ENCODE data around the gene HOXB3.

The HOXB3 gene

DNA sequence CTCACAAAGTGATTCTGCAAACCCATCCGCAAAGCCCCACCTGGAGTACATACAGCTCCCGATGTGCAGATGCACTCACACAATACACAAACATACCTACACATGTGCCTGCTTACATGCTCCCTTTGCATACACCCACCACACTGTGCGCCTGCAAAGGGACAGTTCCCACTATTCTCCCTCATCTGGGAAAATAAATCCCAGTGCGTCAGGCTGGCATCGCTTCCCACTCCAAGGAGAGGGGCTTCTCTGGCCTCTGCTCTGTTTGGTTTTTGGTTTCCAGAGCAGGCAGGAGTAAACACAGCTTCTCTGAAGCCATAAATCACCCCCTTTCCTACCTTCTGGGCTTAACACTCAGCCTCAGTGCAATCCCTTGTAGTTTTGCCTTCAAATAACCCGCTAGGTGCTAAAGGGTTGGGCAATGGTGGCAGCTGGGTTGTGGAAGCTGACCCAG is 26.6 kb downstream of the HOXB3 start:
- TF ChIP-seq, protein P1, sequence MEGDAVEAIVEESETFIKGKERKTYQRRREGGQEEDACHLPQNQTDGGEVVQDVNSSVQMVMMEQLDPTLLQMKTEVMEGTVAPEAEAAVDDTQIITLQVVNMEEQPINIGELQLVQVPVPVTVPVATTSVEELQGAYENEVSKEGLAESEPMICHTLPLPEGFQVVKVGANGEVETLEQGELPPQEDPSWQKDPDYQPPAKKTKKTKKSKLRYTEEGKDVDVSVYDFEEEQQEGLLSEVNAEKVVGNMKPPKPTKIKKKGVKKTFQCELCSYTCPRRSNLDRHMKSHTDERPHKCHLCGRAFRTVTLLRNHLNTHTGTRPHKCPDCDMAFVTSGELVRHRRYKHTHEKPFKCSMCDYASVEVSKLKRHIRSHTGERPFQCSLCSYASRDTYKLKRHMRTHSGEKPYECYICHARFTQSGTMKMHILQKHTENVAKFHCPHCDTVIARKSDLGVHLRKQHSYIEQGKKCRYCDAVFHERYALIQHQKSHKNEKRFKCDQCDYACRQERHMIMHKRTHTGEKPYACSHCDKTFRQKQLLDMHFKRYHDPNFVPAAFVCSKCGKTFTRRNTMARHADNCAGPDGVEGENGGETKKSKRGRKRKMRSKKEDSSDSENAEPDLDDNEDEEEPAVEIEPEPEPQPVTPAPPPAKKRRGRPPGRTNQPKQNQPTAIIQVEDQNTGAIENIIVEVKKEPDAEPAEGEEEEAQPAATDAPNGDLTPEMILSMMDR (IDR thresholded peaks at IDR 0.05; ENCODE audit: poor library complexity, severe bottlenecking): no peak
- Histone ChIP-seq H3K27me3 (ENCODE audit: insufficient read depth, poor library complexity, severe bottlenecking) (no peaks in the 10 kb centered on the region), H3K4me3 (ENCODE audit: severe bottlenecking) (no peak overlapping the region), H3K36me3 (ENCODE audit: low read depth) (peaks cover 3% of the 10 kb centered on the region; the same call in 1 of the 2 replicates), H3K9me3 (ENCODE audit: severe bottlenecking) (no peaks in the 10 kb centered on the region), H3K27ac (ENCODE audit: poor library complexity, severe bottlenecking) (no peak overlapping the region), H3K4me1 (ENCODE audit: insufficient read depth, poor library complexity, severe bottlenecking) (no peaks in the 10 kb centered on the region)
- ATAC-seq (ENCODE audit: low read depth): no peak
- DNase-seq (ENCODE audit: low spot score): no peak

DNA sequence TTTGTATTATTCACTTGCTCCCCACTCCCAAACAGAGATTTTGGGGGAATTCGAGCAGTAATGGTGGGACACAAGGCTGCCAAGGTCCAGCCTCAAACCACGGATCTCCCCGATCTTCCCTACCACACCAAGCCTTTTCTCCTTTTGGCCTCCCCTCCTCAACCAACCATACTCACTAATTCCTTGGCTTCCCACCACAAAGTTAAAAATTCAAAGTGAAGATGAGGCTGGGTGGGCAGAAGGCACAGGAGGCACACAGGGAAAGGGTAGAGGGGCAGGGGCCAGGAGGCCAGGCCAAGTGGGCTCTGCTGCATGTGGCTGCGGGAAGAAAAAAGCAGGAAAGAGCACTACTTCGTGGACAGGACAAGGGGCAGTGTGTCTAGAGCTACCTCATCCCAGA is 27.1 kb downstream of the HOXB3 start:
- Histone ChIP-seq H3K4me1 (ENCODE audit: insufficient read depth, poor library complexity, severe bottlenecking) (no peaks in the 10 kb centered on the region), H3K27ac (ENCODE audit: poor library complexity, severe bottlenecking) (no peak overlapping the region), H3K9me3 (ENCODE audit: severe bottlenecking) (no peaks in the 10 kb centered on the region), H3K4me3 (ENCODE audit: severe bottlenecking) (no peak overlapping the region), H3K27me3 (ENCODE audit: insufficient read depth, poor library complexity, severe bottlenecking) (no peaks in the 10 kb centered on the region), H3K36me3 (ENCODE audit: low read depth) (peaks cover 3% of the 10 kb centered on the region; the same call in 1 of the 2 replicates)
- TF ChIP-seq, protein P1 (IDR thresholded peaks at IDR 0.05; ENCODE audit: poor library complexity, severe bottlenecking): no peak
- DNase-seq (ENCODE audit: low spot score): no peak
- ATAC-seq (ENCODE audit: low read depth): no peak

DNA sequence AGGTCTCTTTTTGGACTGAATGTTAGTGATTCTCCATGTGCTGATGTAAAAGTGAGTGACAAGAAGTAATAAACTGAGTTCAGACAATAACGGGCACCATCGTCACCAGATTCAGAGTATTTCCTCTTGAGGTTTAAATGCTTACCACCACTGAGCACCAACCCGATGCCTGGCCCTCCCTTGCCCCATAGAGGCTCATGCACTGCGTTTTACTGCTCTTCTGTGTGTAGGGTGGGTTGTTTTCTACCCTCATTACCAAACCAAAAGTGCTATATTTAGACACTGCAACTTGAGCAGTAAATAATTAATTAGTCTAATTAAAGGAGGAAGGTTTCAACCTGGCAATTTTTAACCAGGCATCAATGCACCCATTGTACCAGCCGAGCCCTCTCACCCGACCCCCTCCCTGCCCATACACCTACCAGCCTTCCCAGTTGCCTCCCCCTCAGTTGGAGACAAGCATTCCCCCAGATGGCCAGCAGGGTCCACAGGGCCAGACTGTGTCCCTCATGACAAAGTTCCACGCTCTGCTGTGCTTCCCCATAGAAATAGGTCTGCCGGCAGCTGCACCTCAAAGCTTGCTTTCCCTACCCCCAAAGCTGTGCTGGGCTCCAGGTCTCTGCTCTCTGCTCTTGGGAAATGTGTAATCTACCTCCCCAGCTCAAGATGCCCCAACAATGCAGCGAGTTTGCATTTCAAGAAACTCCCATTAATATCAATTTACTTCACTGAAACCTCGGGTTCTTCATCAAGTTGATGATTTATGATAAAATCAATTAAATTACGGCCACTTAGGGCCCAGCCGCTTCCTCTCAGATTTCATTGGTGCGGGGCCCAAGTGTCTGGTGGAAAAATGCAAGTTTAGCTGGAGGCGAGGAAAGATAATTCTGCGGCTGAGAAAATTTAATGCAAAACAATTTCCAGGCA is 27.9 kb downstream of the HOXB3 start:
- Histone ChIP-seq H3K4me1 (ENCODE audit: insufficient read depth, poor library complexity, severe bottlenecking) (peaks cover under 1% of the 10 kb centered on the region), H3K27me3 (ENCODE audit: insufficient read depth, poor library complexity, severe bottlenecking) (no peaks in the 10 kb centered on the region), H3K4me3 (ENCODE audit: severe bottlenecking) (no peak overlapping the region), H3K36me3 (ENCODE audit: low read depth) (peaks cover 3% of the 10 kb centered on the region; the same call in 1 of the 2 replicates), H3K9me3 (ENCODE audit: severe bottlenecking) (no peaks in the 10 kb centered on the region), H3K27ac (ENCODE audit: poor library complexity, severe bottlenecking) (no peak overlapping the region)
- DNase-seq (ENCODE audit: low spot score) (no peak), ATAC-seq (ENCODE audit: low read depth) (no peak)
- TF ChIP-seq, protein P1 (IDR thresholded peaks at IDR 0.05; ENCODE audit: poor library complexity, severe bottlenecking): no peak

DNA sequence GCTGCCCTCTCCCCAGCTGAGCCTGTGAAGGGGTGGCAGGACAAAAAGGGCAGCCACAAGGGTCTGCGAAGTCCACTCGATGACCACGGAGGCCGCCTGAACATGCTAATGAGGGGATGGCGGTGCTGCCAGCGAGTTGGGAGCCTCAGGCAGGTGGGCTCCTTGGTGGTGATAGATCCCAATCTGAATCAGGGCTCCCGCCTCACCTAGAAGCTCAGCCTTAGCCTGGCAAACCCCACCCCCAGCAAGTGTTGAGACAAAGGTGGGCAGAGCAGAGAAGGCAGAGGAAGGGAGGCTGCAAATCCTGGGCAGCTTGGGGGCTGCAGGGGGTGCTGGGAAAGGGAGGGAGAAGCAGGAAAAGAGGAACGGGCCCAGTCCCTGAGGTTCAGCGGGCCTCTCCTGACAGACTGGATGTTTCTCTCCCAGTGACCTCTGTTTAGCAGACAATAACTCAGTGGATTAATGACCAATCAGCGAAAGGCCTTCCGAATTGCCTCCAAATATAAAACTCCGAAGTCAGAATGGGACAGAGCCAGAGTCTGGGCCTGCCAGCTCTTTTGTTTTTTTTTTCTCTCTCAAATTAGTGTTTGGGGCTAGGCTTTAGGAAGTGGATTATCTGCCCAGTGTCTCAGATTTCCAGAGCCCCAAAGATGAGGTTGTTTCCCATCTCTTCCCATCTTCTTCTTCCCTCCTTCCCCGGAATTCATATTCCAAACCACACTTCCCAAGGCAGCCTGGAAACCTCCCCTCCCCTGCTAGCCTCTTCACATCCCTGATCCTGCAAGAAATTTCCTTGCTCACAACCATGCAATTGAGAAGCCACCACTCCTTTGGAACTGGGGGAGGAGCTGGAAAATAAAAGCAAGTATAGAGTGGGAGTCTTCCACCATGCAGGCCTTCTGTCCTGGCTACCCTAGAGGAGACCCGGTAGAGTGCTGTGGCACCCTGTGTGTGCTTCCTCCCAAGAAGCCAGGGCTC is 29.9 kb downstream of the HOXB3 start:
- TF ChIP-seq, protein P1 (IDR thresholded peaks at IDR 0.05; ENCODE audit: poor library complexity, severe bottlenecking): no peak
- Histone ChIP-seq H3K9me3 (ENCODE audit: severe bottlenecking) (no peaks in the 10 kb centered on the region), H3K27me3 (ENCODE audit: insufficient read depth, poor library complexity, severe bottlenecking) (no peaks in the 10 kb centered on the region), H3K4me3 (ENCODE audit: severe bottlenecking) (no peak overlapping the region), H3K27ac (ENCODE audit: poor library complexity, severe bottlenecking) (no peak overlapping the region), H3K4me1 (ENCODE audit: insufficient read depth, poor library complexity, severe bottlenecking) (peaks cover 15% of the 10 kb centered on the region), H3K36me3 (ENCODE audit: low read depth) (peaks cover 3% of the 10 kb centered on the region; the same call in 1 of the 2 replicates)
- no peak for DNase-seq (ENCODE audit: low spot score)
- no peak for ATAC-seq (ENCODE audit: low read depth)
